Smooth muscle cell of the brain vasculature (primary cell): Measurements from ENCODE around the gene NNMT.

Experiments used
- DNase-seq: peaks from one replicate; pipeline ENCODE4 v3.0.0-alpha.2; 2012; ENCODE audit warnings: low read depth, low spot score

The NNMT gene

GRCh38 chr11:114295676-114296604 lies at the start of gene NNMT:
Gene NNMT, plus strand, starts transcription at chr11:114296399. Its CDS starts 158 bp downstream, at chr11:114296557.
- peak; percentile 62 for DNase-seq

DNA sequence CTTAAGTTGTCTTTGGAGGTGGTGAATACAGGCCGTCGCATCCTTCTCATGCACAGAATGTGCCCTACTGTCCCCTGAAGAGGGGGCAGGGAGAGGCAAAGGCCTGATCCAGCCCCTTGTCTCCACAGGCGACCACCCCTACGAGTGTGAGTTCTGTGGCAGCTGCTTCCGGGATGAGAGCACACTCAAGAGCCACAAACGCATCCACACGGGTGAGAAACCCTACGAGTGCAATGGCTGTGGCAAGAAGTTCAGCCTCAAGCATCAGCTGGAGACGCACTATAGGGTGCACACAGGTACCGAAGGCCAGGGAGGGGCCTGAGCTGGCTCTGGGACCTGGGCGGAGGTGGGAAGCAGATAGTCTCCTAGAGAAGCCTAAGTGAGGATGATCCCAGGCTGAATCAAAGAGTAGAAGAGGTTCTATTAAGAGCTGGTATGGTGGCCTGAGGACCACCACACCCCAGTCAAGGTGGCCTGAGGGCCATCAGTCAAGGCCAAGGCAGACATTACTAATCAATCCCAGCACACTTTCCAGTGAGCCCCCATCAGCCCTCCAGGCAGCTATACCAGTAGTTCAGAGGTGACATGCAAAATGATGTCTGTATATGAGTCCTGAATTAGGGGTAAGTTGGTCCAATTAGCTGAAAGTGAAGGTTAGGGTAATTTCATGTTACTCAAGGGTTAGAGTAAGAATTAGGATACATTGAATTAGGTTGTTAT lies 49.0 kb upstream of the NNMT start:
- no peak for DNase-seq

GRCh38 chr11:114250180-114250579 lies 46.0 kb upstream of the NNMT start:
- DNase-seq = no peak

GRCh38 chr11:114250993-114251814 lies 45.0 kb upstream of the NNMT start:
- no peak for DNase-seq

DNA sequence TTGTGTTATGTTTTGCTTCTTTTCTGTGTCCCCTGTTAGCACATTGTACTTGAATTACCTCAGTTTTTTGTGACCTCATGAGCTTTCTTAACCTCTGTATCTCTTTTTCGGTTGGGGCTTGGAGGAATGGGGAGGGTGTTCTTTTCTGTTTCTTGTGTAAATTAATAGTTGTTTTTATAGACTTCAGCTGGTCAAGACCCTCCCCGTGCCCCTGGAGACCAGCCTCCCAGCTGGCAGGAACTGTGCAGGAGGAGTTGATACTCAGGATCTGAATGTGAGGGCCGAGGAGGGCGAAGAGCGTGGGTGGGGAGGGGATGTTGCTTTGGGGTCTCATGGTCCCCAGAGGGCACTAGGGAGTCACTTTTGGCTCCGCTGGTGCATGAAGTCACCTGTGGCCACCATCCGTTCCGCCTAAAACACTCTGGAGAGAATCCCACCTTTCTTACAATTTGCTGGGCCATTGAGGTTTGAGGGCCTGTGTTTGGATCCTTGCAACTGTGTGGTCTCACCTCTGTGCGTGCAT lies 44.3 kb upstream of the NNMT start:
- DNase-seq = no peak

DNA sequence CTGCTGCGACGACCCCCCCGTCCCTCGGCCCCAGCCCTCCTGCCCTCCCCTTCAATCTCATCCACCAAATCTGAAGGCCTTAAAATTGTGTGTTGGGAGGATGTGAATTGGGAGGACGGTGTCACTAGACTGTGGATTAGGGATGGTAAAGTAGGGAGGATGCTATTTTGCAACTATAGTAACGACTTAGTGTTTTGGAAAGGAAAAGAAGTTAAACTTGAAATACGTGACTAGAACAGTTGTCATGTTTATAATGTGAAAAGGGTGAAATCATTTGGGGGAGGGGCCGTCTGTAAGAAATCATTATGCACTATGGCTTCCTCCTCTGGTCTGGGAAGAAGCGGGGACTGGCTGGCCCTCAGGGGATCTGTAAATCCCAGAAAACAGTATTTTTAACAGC lies 43.4 kb upstream of the NNMT start:
- no peak for DNase-seq

DNA sequence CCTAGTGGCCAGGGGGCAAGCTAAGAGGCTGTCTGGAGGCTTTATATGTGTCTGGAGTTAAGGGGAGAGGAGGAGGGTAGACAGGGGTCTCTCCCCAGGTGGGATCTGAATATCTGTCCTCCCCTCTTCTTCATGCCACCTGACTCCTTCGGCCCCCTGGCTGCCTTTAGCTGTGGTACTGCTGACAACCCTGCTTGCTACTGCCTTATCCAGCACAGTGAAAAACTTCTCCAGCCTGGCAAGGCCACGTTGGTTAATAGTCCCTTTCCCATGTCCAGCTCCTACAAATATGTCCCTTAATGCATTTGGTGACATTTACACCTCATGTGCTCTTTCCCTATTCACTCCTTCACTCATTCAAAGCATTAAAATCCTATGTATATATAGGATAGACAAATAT lies 42.4 kb upstream of the NNMT start:
- no peak for DNase-seq

DNA sequence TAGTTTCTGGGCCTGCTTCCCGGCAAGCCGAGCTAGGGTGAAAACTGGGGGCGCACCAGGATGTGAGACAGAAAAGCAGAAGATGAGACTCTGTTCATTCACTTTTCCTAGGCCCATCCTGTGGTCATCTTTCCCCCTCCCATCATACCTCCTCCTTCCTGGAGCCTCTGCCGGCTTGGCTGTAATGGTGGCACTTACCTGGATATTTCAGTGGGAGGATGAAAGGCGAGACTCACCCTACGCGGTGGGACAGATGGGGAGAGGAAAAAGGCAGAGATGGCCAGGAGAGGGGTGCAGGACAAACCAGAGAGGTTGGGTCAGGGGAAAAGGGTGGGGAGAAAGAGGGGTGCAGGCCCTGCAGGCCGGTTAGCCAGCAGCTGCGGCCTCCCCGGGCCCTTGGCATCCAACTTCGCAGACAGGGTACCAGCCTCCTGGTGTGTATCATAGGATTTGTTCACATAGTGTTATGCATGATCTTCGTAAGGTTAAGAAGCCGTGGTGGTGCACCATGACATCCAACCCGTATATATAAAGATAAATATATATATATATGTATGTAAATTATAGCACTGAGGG lies 41.5 kb upstream of the NNMT start:
- DNase-seq = no peak

GRCh38 chr11:114255289-114255688 lies 40.9 kb upstream of the NNMT start:
- no peak for DNase-seq

GRCh38 chr11:114256176-114256966 lies 39.8 kb upstream of the NNMT start:
- no peak for DNase-seq

GRCh38 chr11:114256967-114257286 lies 39.3 kb upstream of the NNMT start:
- no peak for DNase-seq

GRCh38 chr11:114257621-114258558 lies 38.3 kb upstream of the NNMT start:
- no peak for DNase-seq

GRCh38 chr11:114258696-114259095 lies 37.5 kb upstream of the NNMT start:
- no peak for DNase-seq

- no peak for DNase-seq
Measured at GRCh38 chr11:114259124-114259526, 37.1 kb upstream of the NNMT start.

DNA sequence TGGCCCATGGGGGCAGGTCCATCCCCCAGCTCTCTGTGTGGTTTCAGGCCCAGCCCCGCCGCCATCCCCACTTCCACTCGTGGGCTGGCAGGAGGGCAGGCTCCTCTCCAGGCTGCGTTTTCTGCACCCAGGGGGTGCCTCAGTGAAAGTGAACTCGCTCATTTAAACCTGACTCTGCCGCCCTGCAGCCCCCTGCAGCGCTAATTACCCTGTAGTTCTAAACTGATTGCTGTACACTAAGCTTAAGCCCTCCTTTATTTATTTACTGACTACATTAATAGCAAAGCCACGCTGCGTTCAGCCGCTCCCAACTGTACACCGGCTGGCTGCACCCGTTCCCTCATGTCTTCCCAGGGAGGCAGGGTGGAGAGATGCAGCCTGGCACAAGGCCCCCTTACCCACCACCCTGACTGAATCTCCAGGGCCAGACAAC lies 36.6 kb upstream of the NNMT start:
- DNase-seq = no peak

DNA sequence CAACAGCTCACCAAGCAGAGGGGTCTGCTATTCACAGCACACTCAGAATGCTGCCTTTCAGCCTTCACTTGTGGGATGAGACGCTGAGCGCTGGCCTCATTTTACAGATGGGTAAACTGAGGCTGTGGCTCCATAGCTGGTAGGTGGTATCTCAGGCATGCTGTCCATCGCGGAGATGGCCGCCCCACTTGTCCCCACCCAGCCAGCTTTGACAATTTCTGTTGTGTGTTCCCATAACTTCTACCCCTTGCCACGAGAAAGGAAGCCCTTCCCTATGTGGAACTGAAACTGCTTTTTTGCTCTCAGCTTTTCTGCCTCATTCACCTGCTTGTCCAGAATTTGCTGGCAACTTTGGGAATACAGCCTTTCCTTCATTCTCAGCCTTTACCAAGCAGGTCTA lies 36.1 kb upstream of the NNMT start:
- DNase-seq = no peak

DNA sequence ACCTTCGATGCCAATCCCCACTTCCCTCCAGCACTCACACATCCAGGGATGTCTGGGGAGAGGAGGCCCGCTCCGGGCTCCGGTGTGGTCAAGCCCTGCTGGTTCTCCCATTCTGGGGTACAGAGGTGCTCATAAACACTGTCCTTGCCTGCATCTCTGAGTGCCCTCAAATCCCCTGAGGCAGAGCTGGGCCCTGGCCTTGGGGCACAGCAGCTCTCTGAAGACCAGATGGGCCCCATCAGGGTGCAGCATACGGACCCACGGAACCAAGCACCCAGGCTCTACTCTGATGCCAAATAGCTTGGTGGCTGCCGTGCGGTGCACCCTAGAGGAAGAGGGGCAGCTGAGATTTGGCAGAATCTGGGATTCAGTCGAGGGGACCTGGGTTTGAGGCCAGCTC lies 35.7 kb upstream of the NNMT start:
- no peak for DNase-seq

DNA sequence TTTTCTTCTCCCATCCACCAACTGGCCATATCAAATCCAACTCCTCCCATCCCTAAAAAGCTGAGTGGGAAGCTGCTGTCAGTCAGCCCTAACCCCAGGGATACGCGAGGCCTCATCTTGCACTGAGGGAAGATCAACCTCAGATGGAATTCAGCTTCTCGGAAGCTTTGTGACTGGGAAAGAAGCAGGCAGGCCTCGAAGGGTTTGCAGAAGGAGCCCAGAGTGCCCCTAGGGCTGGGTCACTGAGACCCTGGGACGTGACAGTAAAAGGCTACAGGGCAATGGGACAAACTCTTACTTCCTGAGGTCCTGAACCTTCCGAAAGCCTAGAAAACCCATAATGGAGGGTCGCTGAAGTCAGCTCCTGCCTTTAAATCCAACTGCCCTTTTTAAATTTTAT lies 34.4 kb upstream of the NNMT start:
- DNase-seq = no peak

- no peak for DNase-seq
Measured at GRCh38 chr11:114262681-114263512, 33.3 kb upstream of the NNMT start.
